DMS153 (cell line): ENCODE data around the gene TEDC1.

Experiments
- DNase-seq: peaks from one replicate; lab custom pipeline; 2025; lab: John Stamatoyannopoulos, UW

Gene TEDC1

GRCh38 chr14:105495990-105496830, 5.2 kb downstream of the TEDC1 start:
- DNase-seq = no peak

GRCh38 chr14:105496831-105497591, 6.0 kb downstream of the TEDC1 start:
- DNase-seq = no peak

DNA sequence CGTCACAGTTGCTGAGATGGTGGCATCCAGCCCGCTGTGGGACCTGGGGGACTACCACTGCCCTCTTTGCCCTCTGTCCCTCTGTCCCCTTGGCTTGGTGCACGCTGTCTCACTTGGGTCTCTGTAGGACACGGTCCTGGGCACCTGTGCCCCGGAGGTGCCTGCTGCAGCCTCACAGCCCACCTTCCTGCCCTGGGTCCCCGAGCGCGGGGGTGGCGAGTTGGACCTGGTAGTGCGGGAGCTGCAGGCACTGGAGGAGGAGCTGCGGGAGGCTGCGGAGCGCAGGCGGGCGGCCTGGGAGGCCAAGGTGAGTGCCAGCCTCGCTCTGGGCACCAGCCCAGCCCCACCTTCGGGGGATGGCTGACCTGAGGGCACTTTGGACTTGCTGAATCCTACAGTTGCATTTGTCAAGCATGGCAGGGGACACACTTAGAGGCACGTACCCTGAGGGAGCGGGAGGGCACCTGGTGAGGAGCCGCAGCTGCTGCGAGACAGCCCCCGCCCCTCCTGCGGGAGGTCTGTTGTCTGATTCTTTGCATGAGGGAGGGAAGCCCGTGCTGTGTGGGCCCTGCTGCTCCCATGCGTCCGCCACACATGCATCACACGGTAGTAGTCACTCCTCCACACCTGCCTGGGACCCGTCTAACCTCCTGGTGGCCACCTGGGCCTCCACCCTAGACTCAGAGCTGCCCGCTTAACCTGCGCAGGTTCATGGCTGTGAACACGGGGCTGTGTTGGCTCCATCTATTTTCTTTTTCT, 6.8 kb downstream of the TEDC1 start:
- DNase-seq = no peak

DNA sequence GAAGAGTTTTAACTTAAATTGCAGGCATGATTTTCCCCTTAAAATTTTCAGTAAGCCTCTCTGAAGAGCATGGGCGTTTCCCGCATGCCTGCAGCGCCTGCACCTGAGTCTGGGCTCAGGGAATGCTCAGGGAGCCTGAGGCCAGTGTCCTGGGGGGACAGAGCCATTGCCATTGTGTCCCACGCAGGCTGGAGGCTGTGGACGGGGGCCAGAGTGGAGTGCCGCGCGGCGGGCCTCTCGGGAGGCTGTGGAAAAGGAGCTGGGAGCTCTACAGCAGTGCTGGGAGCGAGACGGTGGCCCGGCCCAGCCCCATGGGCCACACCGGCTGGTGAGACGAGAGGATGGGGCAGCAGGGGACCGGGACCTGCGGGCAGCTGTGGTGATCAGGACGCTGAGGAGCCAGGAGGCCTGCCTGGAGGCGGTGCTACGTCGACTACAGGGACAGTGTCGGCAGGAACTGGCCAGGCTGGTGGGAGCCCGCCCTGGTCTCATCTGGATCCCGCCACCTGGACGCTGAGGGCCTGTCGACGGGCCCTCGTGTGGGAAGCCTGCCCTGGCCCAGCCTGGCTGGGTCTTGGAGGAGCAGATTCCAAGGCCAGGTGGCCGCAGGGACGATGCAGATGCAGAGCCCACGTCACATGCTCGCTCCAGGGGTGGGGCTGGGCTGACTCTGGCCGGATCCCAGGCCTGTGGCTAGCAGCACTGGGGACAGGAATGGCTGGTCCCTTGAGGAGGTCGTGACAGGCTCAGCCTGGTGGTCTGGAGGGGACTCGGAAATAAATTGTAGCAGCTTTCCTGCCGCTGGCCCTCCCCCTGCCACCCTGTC, 7.6 kb downstream of the TEDC1 start:
- no peak for DNase-seq

DNA sequence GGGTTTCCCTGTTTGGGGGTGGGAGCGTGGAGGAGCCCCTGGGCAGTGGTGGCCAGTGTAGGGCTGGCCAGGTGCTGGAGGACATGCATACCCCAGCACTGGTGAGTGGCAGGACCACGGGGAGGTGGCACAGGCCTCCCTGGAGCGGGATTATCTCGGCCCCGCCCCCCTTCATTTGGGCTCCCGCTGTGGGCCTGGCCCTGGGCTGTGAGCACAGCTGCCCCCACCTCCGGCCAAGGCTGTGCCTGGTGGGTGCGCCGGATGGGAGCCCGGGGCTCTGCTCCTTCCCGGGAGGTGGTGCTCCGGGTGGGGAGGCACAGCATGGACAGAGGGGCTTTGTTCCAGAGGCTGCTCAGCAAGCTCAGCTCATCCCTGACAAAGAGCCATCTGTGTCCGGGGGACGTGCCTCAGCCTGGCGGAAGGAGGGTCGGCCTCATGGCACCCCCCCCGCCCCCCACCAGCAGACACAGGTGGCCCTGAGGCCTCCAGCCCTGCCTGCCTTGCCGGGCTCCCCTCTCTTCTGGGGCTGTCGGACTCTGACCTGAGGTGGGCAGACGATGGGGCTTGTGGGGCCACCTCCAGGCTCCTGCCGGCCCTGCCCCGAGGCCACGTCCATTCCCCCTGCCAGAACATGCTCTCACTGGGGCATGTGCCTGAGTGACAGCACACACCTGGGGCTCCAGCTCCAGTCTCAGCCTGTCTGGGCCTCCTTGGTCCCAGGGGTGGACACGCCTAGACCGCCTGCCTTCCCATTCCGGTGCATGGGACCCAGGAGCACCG, 8.4 kb downstream of the TEDC1 start:
- DNase-seq = no peak

- no peak for DNase-seq
These were observed 9.1 kb downstream of the TEDC1 start for GRCh38 chr14:105500036-105500725.

DNA sequence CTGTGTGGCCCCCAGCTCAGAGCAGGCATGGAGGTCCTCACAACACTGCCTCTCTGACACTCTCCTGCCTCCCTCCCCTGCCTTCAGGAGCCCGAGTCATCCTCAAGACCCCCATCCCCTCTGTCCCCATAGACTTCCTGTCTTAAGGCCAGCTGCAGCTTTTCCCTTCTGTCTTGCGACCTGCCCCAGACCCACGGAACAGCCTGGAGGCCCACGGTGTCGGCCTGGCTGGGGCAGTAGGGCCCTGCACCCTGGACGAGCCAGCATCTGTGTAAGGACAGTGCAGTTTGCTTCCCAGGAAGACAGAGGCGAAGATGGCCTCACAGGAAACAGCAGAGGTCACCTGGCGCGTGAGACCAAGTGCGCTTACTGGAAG, 9.7 kb downstream of the TEDC1 start:
- no peak for DNase-seq

DNA sequence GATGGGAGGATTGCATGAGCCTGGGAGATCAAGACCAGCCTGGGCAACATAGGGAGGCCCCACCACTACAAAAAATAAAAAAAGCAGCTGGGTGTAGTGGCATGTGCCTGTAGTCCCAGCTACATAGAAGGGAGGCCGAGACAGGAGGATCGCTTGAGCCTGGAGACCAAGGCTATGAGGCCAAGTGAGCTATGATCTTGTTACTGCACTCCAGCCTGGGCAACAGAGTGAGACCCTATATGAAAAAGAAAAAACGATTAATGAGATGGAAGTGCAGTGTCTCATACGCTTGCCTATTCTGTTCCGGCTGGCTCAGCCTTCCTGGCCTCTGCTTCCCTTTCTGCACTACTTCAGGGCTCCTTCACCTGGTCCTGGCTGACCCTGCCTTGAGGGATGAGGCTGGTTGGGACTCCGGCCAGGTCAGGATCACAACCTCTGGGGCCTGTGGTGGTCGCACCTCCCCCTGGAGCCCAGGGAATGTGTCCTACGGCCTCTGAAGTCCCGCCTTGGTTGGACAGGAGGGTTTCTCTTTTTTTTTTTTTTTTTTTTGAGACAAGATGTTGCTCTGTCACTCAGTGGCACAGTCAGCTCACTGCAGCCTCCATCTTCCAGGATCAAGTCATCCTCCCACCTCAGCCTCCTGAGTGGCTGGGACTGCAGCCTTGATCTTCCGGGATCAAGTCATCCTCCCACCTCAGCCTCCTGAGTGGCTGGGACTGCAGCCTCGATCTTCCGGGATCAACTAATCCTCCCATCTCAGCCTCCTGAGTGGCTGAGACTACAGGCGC, 10.7 kb downstream of the TEDC1 start:
- DNase-seq = no peak

DNA sequence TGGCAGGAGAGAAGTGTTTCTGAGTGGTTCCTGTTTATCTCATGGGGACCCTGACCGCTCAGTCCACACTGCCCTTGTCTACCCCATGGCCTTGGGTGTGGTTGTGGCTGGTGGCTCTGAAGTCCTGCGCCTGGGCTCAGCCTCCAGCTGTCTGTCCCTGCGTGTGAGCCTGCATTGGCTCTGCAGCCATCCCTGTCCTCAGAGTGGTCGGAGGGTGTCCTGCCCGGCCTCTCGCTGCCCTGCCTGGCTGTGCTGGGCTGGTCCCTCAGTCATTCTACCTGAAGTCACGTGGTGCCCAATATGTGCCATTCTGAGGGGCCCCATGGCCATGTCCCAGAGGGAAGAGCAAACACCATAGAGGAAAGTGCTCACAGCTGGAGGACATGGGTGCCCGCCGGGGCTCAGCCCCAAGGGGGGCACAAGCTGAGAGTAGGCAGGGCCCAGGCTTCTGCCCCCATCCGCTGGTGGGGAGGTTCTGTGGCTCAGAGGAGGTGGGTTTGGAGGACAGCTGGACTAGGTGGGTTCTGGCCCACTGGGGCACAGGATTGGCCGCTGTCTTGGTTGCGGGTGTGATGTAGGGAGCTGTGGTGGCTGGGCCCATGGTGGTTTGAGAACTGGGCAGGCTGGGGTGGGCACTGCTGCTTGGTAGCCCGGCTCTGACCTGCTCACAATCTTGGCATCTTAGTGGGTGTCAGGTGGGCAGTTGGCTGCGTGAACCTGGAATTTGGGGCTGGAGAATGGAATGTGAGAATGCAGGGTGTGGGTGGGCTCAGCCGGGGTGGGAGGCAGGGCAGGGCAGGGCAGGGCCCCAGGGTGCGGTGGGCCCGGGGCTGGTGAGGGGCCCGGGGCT, 11.6 kb downstream of the TEDC1 start:
- no peak for DNase-seq

- DNase-seq = no peak
These were observed 12.2 kb downstream of the TEDC1 start for GRCh38 chr14:105503296-105503640.

- no peak for DNase-seq
These were observed 13.1 kb downstream of the TEDC1 start for GRCh38 chr14:105503935-105504692.

GRCh38 chr14:105505101-105505500, 14.1 kb downstream of the TEDC1 start:
- no peak for DNase-seq

- no peak for DNase-seq
These were observed 16.2 kb downstream of the TEDC1 start for GRCh38 chr14:105507247-105507646.

GRCh38 chr14:105508069-105508468, 17.0 kb downstream of the TEDC1 start:
- DNase-seq = no peak

GRCh38 chr14:105508601-105509000, 17.6 kb downstream of the TEDC1 start:
- no peak for DNase-seq

DNA sequence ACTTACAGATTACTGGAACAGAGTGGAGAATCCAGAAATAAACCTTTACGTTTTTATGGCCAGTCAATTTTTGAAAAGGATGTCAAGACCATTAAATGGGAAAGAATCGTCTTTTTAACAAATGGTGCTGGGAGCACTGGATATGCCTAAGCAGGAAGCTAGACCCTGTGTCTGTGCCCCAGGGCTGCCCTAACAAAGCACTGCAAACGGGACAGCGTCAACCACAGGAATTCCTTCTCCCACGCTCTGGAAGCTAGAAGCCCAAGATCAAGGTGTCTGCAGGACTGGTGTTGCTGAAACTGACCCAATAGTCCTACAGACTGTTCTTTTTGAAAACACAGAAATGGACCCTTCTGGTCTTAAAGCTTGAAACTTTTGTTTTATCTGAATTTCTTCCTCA, 26.1 kb downstream of the TEDC1 start:
- DNase-seq = no peak

DNA sequence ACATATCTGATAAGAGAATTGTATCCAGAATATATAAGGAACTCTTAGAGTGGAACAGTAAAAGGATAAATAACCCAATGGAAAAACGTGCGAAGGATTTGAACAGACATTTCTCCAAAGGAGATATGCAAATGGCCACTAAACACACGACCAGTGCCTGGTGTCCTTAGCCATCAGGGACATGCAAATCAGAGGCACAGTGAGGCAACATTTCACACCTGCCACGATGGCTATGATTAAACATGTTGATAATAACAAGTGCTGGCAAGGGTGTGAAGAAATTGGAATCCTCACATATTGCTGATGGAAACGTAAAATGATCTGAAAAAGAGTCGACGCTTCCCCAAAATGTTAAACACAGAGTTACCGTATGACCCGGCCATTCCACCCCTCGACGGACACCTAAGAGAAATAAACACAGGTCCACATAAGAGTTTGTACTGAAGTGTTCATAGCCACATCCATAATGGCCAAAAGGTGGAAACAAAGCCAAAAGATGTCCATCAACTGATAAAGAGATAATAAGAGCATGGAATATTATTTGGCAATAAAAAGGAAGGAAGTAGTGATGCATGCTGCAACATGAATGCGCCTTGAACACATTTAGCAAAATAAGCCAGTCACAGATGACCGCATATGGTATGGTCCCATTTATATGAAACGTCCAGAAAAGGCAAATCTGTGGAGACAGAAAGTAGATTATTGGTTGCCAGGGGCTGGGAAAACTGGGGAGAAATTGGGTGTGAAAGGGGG, 29.1 kb downstream of the TEDC1 start:
- no peak for DNase-seq
